Endothelial cell (in vitro differentiated cells): ENCODE results near the gene TAS1R3. TPM values are rescaled to one million over a fixed set of nuclear protein-coding genes. Genes with fewer than 3 reads are reported as not detected.

Experiments used
- DNase-seq: peaks from one replicate; pipeline ENCODE4 v3.0.0; 2021; ENCODE audit warnings: low spot score
- H3K27ac Mint-ChIP-seq: one replicate; pipeline ENCODE4 v1.8.0; 2021; ENCODE audit warnings: mixed read lengths, inconsistent platforms; ENCODE audit not compliant: unreplicated experiment
- H3K27me3 Mint-ChIP-seq: one replicate; pipeline ENCODE4 v1.8.0; 2021; ENCODE audit warnings: mild to moderate bottlenecking, moderate library complexity, mixed read lengths, inconsistent platforms; ENCODE audit not compliant: unreplicated experiment
- H3K36me3 Mint-ChIP-seq: one replicate; pipeline ENCODE4 v1.8.0; 2021; ENCODE audit warnings: mild to moderate bottlenecking, low read depth, mixed read lengths, inconsistent platforms; ENCODE audit not compliant: unreplicated experiment
- H3K4me1 Mint-ChIP-seq: one replicate; pipeline ENCODE4 v1.8.0; 2021; ENCODE audit warnings: mild to moderate bottlenecking, mixed read lengths, inconsistent platforms; ENCODE audit not compliant: unreplicated experiment
- H3K4me3 Mint-ChIP-seq: one replicate; pipeline ENCODE4 v1.8.0; 2021; ENCODE audit warnings: mild to moderate bottlenecking, mixed read lengths, inconsistent platforms; ENCODE audit not compliant: unreplicated experiment
- H3K9me3 Mint-ChIP-seq: one replicate; pipeline ENCODE4 v1.8.0; 2021; ENCODE audit warnings: mixed read lengths, inconsistent platforms; ENCODE audit not compliant: unreplicated experiment
- CTCF ChIP-seq: fragments of 200-600 bp; sonication (generic); IDR thresholded peaks from one replicate; pipeline ENCODE4 v1.5.0; 2021; ENCODE audit warnings: antibody characterized with exemption; ENCODE audit not compliant: unreplicated experiment
- total RNA-seq: library from RNA; stranded (reverse); fragmentation: NEBNext Ultra II Directional; extraction: Animal tissue kit (Norgen Biotek cat#: 25700); gene quantifications from one replicate; pipeline ENCODE4 v1.2.1, GENCODE V29; 2021; ENCODE audit not compliant: unreplicated experiment

Gene TAS1R3
- total RNA-seq, 1 donor from 2014 or later: 1.2 TPM

- no peak for DNase-seq
- no peaks in the 10 kb centered on the region for H3K9me3 Mint-ChIP-seq
- H3K4me3 Mint-ChIP-seq: no peak overlapping the region
- H3K4me1 Mint-ChIP-seq: no peaks in the 10 kb centered on the region
- no peak overlapping the region for H3K27ac Mint-ChIP-seq
- H3K27me3 Mint-ChIP-seq: no peaks in the 10 kb centered on the region
- H3K36me3 Mint-ChIP-seq: no peaks in the 10 kb centered on the region
- TF ChIP-seq CTCF: no peak
Observed at GRCh38 chr1:1295154-1295923, 35.7 kb upstream of the TAS1R3 start.

- TF ChIP-seq CTCF: no peak
- no peaks in the 10 kb centered on the region for H3K36me3 Mint-ChIP-seq
- H3K9me3 Mint-ChIP-seq: no peaks in the 10 kb centered on the region
- DNase-seq: no peak
- no peaks in the 10 kb centered on the region for H3K4me1 Mint-ChIP-seq
- H3K27ac Mint-ChIP-seq: no peak overlapping the region
- H3K27me3 Mint-ChIP-seq: peaks cover 3% of the 10 kb centered on the region
- H3K4me3 Mint-ChIP-seq: no peak overlapping the region
Observed at GRCh38 chr1:1296070-1297061, 34.7 kb upstream of the TAS1R3 start.

GRCh38 chr1:1297802-1298424 lies 33.2 kb upstream of the TAS1R3 start:
- no peaks in the 10 kb centered on the region for H3K36me3 Mint-ChIP-seq
- no peak for TF ChIP-seq CTCF
- peaks cover 4% of the 10 kb centered on the region for H3K27me3 Mint-ChIP-seq
- no peaks in the 10 kb centered on the region for H3K4me1 Mint-ChIP-seq
- H3K27ac Mint-ChIP-seq: no peak overlapping the region
- no peak overlapping the region for H3K4me3 Mint-ChIP-seq
- DNase-seq: no peak
- no peaks in the 10 kb centered on the region for H3K9me3 Mint-ChIP-seq

- Mint-ChIP-seq H3K27ac (no peak overlapping the region), H3K36me3 (no peaks in the 10 kb centered on the region), H3K4me3 (no peak overlapping the region), H3K27me3 (peaks cover 4% of the 10 kb centered on the region), H3K4me1 (no peaks in the 10 kb centered on the region), H3K9me3 (no peaks in the 10 kb centered on the region)
- TF ChIP-seq CTCF: no peak
- DNase-seq: peak; percentile 73
Observed at GRCh38 chr1:1298861-1299685, 32.0 kb upstream of the TAS1R3 start.
